Activated CD4-positive, alpha-beta T cell treated with anti-CD3 and anti-CD28 coated beads for 4 hours (primary cell): ENCODE results near the gene PTPRG.
"Not testable (repeated sequence)": the region's sequence is repeated elsewhere in the genome, so short reads cannot be mapped to it uniquely, and the experiment has no call there.

Source experiments
- DNase-seq, 2 donors: peaks; one replicate each; pipeline ENCODE4 v3.0.0-alpha.2; 2020

The PTPRG gene

GRCh38 chr3:61986473-61986872, 425.1 kb downstream of the PTPRG start:
- DNase-seq, result no peak

DNA sequence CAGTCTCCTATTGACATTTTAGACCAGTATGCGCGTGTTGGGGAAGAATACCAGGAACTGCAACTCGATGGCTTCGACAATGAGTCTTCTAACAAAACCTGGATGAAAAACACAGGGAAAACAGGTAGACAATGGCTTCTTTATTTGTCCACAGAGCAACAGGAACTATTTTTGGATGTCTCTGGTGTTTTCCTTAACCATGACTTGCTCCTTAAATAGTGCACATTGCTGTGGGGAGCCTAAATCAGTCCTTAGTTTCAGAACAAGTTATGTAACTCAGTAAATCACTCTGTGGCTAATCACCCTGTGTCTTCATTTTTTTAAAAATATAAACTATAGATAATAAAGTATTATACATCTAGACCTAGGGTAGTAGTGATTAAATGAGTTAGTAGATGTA, 428.3 kb downstream of the PTPRG start:
- no peak for DNase-seq

- DNase-seq, result no peak
Measured at GRCh38 chr3:61990327-61991027, 429.1 kb downstream of the PTPRG start.

GRCh38 chr3:61991706-61992105, 430.3 kb downstream of the PTPRG start:
- no peak for DNase-seq

DNA sequence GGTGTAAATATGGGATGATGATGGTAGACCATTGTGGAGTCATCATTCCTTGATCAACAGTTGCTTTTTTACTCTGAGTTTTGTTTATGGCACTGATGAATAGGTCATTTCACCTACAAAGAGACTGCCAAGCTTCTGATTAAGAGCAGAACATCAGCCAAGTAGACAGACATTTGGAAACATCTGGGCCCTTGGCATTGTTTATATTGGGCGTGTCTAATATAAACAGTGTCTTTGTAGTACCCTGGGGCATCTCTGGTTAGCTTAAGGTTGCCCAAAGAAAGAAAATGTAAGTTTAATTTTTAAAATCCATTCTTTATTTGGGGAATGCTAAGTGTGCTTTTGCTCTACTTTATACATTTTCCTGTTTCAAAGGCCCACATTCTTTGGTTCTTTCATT, 435.0 kb downstream of the PTPRG start:
- DNase-seq, result no peak

DNA sequence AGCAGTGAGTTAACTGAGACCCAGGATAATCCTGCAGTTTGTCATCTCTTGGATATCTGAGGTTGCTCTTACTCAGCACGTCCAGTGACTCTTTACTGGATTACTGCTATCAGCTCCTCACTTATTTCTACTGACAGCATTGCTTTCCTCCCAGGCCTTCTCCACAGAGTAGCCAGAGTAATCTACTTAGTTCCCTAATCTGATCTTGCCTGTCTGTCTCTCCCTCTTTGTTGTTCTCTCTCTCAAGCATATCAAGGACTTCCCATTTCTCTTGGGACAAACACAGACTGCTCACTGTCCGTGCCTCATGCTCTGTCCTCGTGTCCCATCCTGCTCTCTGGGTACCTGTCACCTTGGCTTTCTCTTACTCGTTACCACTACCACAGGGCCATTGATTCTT, 435.7 kb downstream of the PTPRG start:
- DNase-seq, result no peak

- DNase-seq, result no peak
Measured at GRCh38 chr3:62003835-62004234, 442.5 kb downstream of the PTPRG start.

GRCh38 chr3:62007036-62007435, 445.7 kb downstream of the PTPRG start:
- no peak for DNase-seq

DNA sequence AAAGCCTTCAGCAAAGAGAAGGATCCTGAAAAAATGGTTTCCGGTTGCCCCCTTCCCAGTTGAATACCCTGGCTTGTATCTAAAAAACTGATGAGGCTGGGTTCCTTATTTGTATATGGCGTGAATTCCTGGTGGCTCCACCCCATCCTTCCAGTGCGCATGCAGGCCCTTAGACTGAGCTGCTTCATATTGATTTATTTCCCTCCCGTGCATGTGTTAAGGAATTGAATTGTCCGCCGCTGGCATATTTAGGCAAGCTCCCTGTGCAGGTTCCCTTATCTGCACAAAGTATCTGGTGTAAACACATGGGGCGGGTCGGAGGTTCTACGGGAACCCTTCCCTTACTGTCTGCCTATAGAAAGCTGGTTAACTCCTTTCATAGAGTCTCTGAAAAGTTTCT, 449.6 kb downstream of the PTPRG start:
- no peak for DNase-seq

GRCh38 chr3:62011666-62012065, 450.3 kb downstream of the PTPRG start:
- no peak for DNase-seq

- DNase-seq, result no peak
Measured at GRCh38 chr3:62013951-62014350, 452.6 kb downstream of the PTPRG start.

- DNase-seq, result no peak
Measured at GRCh38 chr3:62015111-62015510, 453.7 kb downstream of the PTPRG start.

GRCh38 chr3:62019906-62020305, 458.5 kb downstream of the PTPRG start:
- DNase-seq, result no peak

DNA sequence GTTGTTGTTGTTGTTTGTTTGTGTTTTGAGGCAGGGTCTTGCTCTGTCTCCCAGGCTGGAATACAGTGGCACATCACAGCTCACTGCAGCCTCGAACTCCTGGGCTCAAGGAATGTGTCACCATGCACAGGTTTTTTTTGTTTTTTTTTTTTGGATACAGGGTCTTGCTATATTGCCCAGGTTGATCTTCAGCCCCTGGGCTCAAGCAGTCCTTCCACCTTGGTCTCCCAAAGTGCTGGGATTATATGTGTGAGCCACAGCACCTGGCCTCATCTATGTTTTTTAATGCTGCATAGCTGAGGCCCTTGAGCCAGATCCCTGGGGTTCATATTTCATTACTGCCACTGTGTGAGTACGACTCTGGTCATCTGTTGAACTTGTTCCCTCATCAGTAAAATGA, 459.3 kb downstream of the PTPRG start:
- DNase-seq, result no peak

GRCh38 chr3:62022312-62022711, 460.9 kb downstream of the PTPRG start:
- no peak for DNase-seq

DNA sequence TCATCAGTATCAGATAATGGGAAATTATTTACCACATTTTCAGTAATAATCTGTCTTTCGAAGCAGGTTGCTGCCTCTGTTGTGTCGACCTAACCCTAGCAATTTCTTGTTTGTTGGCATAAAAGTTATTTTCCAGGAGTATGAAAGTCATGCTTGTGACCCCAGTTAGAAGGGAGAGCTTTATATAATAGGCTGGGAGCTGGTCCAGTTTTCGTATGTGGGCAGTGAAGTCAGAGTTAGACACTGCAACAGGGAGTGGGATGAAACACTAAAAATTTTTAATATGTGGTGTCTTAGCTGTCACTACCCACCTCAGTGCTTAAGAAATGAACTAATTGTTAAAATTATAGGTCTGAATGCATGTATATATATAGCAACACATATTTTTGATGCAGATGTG, 463.5 kb downstream of the PTPRG start:
- no peak for DNase-seq

GRCh38 chr3:62025913-62026312, 464.5 kb downstream of the PTPRG start:
- DNase-seq, result no peak

- DNase-seq, result no peak
Measured at GRCh38 chr3:62027241-62027640, 465.9 kb downstream of the PTPRG start.

DNA sequence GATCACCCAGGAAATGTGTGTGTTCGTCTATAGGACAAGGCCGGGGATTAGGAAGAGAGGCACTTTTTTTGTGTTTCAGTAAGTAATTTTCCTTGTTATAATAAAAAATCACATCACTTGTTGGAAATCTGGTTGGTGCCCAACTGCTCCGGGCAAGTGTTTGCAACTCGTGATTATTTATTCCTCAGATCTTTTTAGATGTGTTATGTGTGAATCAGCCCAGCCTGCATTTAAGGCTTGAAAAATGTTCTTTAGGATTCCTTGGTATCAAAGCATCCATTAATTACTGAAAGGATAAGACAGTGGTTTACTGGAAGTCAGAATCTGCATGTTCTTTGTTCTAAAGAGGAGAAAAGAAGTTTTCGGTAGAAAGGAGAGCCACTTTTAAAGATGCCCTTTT, 466.4 kb downstream of the PTPRG start:
- DNase-seq, result no peak

GRCh38 chr3:62028236-62028635, 466.9 kb downstream of the PTPRG start:
- no peak for DNase-seq

DNA sequence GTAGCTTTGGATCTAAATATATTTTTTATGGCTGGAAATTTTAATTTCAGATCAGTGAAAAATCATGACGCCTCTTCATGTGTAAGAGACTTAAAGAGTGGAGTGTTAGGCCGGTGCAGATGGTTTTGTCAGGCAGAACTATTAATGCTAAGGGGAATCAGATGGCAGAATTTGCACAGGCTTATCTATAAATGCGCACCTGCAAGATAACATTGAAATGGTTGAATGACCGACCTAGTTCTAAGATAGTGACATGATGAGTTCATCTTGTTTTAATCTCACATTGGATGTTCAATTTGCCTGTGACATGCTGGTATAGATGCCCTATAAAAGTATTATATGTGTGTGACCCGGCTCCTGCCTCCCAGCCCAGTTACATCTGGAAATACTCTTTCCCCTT, 471.4 kb downstream of the PTPRG start:
- DNase-seq, result no peak

- DNase-seq, result no peak
Measured at GRCh38 chr3:62035402-62036057, 474.2 kb downstream of the PTPRG start.

GRCh38 chr3:62036726-62037125, 475.4 kb downstream of the PTPRG start:
- DNase-seq, result no peak

DNA sequence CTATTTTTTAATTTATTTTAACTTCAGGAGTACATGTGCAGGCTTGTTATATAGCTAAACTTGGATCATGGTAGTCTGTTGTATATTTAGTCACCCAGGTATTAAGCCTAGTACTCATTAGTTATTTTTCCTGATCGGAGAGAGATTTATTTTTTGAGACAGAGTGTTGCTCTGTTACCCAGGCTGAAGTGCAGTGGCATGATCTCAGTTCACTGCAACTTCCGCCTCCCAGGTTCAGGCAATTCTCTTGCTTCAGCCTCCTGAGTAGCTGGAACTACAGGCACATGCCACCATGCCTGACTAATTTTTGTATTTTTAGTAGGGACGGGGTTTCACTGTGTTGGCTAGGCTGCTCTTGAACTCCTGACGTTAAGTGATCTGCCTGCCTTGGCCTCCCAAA, 477.4 kb downstream of the PTPRG start:
- DNase-seq, result not testable (repeated sequence)

DNA sequence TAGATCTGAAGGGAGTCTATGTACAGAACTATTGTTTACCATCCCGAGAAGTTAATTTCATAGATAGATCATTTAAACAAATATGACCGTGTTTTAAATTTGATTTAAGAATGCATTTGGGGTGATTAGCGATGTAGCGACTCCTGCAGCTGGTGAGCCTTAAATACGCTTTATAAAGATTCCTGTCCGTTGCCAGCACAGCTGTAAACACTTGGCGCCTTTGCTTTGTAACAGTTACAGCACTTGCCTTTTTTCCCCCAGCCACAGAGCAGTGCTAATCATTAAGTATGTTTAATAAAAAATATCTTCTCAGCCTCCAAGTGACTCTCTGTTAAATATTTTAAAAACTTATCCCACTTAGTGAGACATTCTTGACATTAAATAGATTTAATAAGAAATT, 478.2 kb downstream of the PTPRG start:
- no peak for DNase-seq
